ENCODE results near the gene SMTN. TPM values are rescaled to one million over a fixed set of nuclear protein-coding genes. Genes with fewer than 3 reads are reported as not detected.

SMTN gene
- total and polyA plus RNA-seq, 8 donors: 51.5 to 607 (median 275) TPM

- TF ChIP-seq CTCF (IDR thresholded peaks at IDR 0.05): no peak
- TF ChIP-seq POLR2A (IDR thresholded peaks at IDR 0.05): no peak
- no peak for TF ChIP-seq POLR2AphosphoS5 (IDR thresholded peaks at IDR 0.05)
- TF ChIP-seq EP300 (IDR thresholded peaks at IDR 0.05): no peak
- 32 to 47% (median 42%) methylated on average over 7 to 8 of the region's 8 CpGs for WGBS, 5 donors
- no peak for DNase-seq
- Histone ChIP-seq H3K4me3 (no peak overlapping the region), H3K27me3 (no peaks in the 10 kb centered on the region), H3K4me1 (peaks cover 48 to 90% (median 74%) of the 10 kb centered on the region in 4 donors), H3K9me3 (no peaks in the 10 kb centered on the region), H3K36me3 (peaks cover 44 to 52% (median 45%) of the 10 kb centered on the region in 4 donors), H3K27ac (peak overlapping the region in 4 of 5 donors; percentile 89 to 96 (median 95))
- intact Hi-C loops (cut with DNase I; ENCODE audit: low total_unique reads): loop anchor here (5.0 kb wide), 1 partner anchor 140 kb away; no protein-coding TSS in a partner anchor
These were observed 5.7 kb downstream of the SMTN start for GRCh38 chr22:31086703-31087330.

GRCh38 chr22:31087744-31088215, 6.7 kb downstream of the SMTN start:
- peak in 1 of 2 donors; percentile 14 for DNase-seq
- Histone ChIP-seq H3K4me3 (no peak overlapping the region), H3K4me1 (peaks cover 42 to 90% (median 71%) of the 10 kb centered on the region in 4 donors), H3K9me3 (no peaks in the 10 kb centered on the region), H3K36me3 (peaks cover 54 to 62% (median 54%) of the 10 kb centered on the region in 4 donors), H3K27ac (peak overlapping the region in 4 of 5 donors; percentile 89 to 96 (median 95)), H3K27me3 (no peaks in the 10 kb centered on the region)
- TF ChIP-seq POLR2AphosphoS5 (IDR thresholded peaks at IDR 0.05) (no peak), CTCF (IDR thresholded peaks at IDR 0.05) (no peak), POLR2A (IDR thresholded peaks at IDR 0.05) (no peak), EP300 (IDR thresholded peaks at IDR 0.05) (no peak)
- 84 to 96% (median 91%) methylated on average over 5 to 21 of the region's 21 CpGs for WGBS, 5 donors
- intact Hi-C loops (cut with DNase I; ENCODE audit: low total_unique reads): loop anchor here (5.0 kb wide), 1 partner anchor 140 kb away; no protein-coding TSS in a partner anchor

GRCh38 chr22:31088233-31088986, 7.3 kb downstream of the SMTN start:
- intact Hi-C loops (cut with DNase I; ENCODE audit: low total_unique reads): loop anchor here (5.0 kb wide), 1 partner anchor 141 kb away; no protein-coding TSS in a partner anchor
- Histone ChIP-seq H3K27me3 (no peaks in the 10 kb centered on the region), H3K4me3 (peak overlapping the region in 2 of 4 donors; percentile 17 to 42), H3K9me3 (no peaks in the 10 kb centered on the region), H3K4me1 (peaks cover 36 to 90% (median 70%) of the 10 kb centered on the region in 4 donors), H3K27ac (peak overlapping the region in 4 of 5 donors; percentile 89 to 96 (median 95)), H3K36me3 (peaks cover 60 to 68% (median 61%) of the 10 kb centered on the region in 4 donors)
- WGBS, 5 donors: 83 to 87% (median 85%) methylated on average over 19 to 26 of the region's 26 CpGs
- TF ChIP-seq POLR2AphosphoS5 (IDR thresholded peaks at IDR 0.05): no peak
- TF ChIP-seq POLR2A (IDR thresholded peaks at IDR 0.05): no peak
- TF ChIP-seq EP300 (IDR thresholded peaks at IDR 0.05): no peak
- TF ChIP-seq CTCF (IDR thresholded peaks at IDR 0.05): no peak
- peak in 1 of 2 donors; percentile 12 for DNase-seq
